Measurements from ENCODE around the gene EHD2. TPM values are rescaled to one million over a fixed set of nuclear protein-coding genes. Genes with fewer than 3 reads are reported as not detected.
"Not testable (repeated sequence)": the region's sequence is repeated elsewhere in the genome, so short reads cannot be mapped to it uniquely, and the experiment has no call there.

EHD2 gene, protein sequence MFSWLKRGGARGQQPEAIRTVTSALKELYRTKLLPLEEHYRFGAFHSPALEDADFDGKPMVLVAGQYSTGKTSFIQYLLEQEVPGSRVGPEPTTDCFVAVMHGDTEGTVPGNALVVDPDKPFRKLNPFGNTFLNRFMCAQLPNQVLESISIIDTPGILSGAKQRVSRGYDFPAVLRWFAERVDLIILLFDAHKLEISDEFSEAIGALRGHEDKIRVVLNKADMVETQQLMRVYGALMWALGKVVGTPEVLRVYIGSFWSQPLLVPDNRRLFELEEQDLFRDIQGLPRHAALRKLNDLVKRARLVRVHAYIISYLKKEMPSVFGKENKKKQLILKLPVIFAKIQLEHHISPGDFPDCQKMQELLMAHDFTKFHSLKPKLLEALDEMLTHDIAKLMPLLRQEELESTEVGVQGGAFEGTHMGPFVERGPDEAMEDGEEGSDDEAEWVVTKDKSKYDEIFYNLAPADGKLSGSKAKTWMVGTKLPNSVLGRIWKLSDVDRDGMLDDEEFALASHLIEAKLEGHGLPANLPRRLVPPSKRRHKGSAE
- total RNA-seq = 1.2 TPM

DNA sequence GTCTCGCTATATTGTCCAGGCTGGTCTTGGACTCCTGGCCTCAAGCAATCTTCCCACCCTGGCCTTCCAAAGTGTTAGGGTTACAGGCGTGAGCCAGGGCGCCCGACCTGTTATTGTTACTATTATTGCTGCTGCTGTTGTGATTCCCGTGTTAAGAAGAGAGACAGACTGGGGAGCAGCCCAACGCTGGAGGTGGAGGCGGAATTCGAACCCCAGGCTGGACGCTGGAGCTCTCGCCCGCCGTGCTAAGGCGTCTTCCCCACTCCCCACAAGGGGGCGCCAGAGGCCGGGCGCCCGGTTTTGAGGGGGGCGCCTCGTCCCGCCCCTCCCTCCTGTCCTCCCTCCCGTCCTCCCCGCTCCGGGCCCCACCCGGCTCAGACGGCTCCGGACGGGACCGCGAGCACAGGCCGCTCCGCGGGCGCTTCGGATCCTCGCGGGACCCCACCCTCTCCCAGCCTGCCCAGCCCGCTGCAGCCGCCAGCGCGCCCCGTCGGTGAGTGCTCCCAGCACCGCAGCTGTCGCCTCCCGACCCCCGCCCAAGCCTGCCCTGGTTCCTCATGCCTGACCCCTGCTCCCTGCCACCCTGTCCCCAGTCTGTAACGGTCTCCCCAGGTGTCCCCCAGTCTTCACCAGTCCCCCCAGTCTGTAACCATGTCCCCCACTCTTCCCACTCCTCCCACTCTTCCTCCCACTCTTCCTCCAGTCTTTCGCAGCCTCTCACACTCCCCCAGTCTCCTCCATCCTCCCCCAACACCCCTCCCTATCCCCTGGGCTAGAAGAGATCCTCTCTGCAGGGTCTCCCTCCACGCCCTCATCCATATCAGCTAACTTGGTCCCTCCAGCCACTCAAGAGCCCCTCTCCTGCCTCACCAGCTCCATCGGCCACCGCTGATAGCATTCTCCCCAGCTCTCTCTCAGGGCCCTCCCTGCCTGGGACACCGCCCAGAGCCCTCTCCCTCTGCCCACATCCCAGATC is at the start of gene EHD2:
EHD2 (plus strand) TSS at position 377 of the 976 bp plus-strand sequence. CDS start 3,191 bp downstream, outside the sequence.
- peak; percentile 75 to 81 for DNase-seq (ENCODE audit: low spot score in 2 of 2)

DNA sequence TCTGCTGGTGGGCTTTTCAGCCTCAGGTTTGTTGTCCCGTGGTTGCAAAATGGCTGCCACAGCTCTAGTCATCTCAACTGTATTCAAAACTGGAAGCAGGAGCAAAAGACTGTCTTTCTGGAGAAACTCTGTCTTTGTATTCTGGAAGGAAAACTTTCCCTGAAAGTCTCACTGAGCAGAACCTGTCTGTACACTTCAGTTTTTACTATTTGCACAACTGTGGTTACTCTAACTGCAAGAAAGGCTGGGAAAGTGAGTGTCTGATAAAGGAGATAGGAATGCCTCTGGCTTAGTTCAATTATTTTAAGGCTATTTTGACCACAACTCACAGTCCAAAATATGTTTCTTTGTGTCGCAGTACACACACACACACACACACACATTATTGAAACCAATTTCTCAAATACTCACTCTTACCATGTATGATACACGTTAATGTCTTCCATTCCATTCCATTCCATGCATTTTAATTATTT is 49.7 kb upstream of the EHD2 start:
- FAIRE-seq (no peak), DNase-seq (ENCODE audit: low spot score in 2 of 2) (no peak)

More for the DNA sequence above, at the start of gene EHD2:
- no peak for FAIRE-seq

DNA sequence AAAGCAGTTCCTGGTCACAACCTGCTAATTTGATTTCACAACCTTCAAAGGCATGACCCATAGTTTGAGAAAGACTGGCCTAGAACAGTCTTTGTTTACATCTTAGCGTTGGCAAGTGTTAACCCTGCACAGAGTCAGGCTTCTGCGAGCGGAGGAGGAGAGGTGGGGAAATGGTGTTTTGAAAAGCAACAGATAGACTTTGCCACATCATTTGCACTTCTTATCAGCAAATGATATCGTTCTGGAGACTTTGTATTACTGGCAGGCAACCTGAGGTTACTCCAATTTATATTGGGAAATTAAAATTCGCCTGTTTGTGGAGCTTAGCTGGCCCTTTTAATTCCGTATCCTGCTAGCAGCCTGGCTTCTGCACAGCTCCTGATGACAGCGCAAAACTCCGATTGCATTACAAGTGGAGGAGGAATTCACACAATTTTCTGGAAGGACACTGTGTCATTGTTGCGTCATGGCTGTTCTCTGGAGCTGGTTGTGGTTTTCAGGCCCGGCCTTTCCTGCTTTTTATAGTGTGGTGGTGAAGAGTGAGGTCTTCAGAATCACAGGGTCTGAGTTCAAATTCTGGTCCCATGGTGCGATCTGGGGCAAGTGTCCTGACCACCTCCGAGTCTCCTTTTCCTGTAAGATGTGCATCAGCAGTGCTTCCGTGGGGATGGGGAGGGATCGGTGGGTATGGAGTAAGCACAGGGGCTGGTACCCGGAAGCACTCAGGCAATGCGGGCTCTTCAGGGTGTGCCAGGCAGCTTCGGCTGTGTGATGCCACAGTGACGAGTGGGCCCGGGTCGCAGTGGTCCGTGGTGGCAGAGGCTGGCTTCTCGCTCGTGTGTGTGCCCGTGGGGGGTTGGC is 49.1 kb upstream of the EHD2 start:
- peak in 1 of 2 donors; percentile 73 for DNase-seq (ENCODE audit: low spot score in 2 of 2)
- FAIRE-seq = no peak

DNA sequence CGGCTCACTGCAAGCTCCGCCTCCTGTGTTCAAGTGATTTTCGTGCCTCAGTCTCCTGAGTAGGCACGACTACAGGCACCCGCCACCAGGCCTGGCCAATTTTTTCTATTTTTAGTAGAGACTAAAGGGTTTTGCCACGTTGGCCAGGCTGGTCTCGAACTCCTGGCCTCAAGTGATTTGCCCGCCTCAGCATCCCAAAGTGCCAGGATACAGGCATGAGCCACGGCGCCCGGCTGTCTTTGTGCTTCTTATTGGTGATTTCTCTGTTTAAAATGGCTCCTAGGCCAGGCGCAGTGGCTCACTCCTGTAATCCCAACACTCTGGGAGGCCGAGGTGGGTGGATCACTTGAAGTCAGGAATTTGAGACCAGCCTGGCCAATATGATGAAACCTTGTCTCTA is 44.7 kb upstream of the EHD2 start:
- FAIRE-seq; DNase-seq (ENCODE audit: low spot score in 2 of 2): not testable (repeated sequence)

DNA sequence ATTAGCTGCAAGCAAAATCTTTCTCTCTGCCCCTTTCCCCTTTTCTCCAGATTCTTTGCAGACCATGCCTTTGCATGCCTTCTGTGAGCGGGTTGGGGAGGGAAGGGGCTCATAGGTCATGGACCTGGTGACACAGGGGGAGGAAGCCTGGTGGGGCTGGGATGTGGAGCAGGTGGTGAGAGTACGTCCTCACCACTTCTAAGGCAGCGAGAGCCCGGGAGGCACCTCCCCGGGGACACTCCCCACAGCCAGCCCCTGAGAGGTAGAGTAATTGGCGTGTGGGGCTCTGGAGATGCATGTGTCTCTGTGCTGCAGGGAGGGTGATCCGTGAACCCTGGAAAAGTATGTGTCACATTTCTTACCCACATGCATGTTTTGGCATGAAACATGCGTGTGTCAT is 42.5 kb upstream of the EHD2 start:
- DNase-seq (ENCODE audit: low spot score in 2 of 2) = no peak

DNA sequence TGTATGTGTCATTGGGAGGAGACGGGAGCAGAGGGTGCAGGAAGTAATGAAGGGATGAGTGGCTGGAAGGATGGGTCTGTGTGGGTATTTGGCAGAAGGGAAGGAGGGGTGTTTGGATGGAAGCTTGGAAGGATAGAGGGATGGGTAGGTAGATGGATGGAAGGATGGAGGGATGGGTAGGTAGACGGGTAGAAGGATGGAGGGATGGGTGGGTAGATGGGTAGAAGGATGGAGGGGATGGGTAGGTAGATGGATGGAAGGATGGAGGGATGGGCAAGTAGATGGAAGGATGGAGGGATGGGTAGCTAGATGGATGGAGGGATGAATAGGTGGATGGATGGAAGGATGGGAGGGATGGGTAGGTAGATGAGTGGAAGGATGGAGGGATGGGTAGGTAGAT is 41.7 kb upstream of the EHD2 start:
- no peak for FAIRE-seq
- no peak for DNase-seq (ENCODE audit: low spot score in 2 of 2)

More for the DNA sequence above, 42.5 kb upstream of the EHD2 start:
- FAIRE-seq = no peak

DNA sequence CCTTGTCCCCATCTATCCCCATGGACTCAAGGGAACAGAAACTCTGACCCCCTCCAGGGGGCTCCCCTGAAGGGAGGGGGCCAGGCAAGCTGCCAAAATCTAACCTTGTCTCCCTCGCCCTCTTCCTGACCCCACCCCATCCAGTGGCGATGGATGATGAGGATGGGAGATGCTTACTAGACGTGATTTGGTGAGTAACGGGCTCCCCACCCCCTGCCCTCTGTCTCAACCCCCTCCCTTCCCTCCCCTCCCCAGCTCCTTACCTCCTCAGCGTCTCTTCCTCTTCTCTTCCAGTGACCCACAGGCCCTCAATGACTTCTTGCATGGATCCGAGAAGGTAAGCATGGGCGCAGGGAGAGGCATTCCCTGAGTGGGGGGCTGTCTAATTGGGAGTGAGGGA is 39.8 kb upstream of the EHD2 start:
- no peak for DNase-seq (ENCODE audit: low spot score in 2 of 2)

DNA sequence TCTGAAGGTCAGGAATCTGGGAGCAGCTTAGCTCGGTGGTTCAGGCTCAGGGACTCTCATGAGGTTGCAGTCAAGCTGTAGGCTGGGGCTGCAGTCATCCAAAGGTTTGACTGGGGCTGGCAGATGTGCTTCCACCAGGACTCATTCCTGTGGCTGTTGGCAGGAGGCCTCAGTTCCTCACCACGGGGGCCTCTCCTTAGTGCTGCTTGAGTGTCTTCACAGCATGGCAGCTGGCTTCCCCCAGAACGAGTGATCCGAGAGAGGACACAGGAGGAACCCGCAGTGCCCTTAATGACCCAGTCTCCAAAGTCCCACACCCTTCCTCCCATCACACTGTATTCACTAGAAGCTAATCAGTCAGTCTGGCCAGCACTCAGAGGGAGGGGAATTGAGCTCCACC is 38.7 kb upstream of the EHD2 start:
- FAIRE-seq (no peak), DNase-seq (ENCODE audit: low spot score in 2 of 2) (no peak)

More for the DNA sequence above, 39.8 kb upstream of the EHD2 start:
- no peak for FAIRE-seq

DNA sequence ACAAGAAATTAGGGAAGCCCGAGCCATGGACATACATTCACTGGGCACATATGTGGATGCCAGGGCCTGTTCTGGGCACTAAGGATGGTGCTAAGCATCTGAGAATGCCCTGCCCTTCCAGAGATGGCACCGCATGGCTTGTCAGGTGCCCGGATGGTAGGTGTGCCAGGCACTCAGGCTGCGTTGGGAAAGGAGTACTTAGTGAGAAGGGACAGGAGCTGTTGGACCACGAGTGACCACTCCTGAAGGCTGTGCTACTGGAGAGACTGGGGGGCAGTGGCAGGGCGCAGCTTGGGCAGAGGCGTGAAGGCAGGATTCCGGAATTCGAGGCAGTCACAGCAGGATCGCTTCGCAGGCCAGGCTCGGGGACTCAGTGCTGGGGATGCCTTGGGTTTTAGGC is 38.0 kb upstream of the EHD2 start:
- FAIRE-seq (no peak), DNase-seq (ENCODE audit: low spot score in 2 of 2) (no peak)

DNA sequence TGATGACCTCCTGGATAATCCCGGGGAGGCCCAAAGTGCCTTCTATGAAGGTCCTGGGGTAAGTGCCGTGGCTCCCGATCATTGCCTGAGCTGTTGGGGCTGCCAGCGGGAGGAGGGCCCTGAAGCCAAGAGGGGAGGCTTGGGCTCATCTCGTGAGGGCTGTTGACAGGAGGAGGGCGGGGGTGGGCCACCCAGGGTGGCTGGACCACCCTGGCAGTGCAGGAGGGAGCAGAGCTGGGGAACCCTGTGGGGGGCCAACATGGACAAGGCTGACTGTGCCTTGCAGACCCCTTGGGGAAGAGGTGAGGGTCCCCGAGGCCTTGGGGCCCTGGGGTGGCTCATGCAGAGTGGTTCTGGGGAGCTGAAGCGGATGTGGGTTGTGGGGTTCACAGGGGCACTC is 37.4 kb upstream of the EHD2 start:
- no peak for FAIRE-seq

DNA sequence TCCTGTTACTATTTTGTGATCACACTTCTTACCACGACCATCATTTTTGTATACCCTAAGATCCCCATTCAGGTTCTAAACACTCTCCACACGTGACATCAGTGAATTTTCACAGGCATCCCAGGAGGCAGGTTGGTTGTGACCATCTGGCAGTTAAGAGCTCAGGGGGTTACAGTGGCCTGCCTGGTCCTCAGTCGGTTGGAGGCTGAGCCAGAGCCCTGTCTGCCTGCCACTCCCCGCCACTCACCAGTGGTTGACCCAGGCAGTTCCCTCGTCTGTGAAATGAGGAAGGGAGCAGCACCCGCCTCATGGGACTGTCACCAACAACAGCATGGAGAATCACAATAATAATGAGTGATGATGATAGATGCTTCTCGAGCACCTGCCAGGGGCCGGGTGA is 36.4 kb upstream of the EHD2 start:
- DNase-seq (ENCODE audit: low spot score in 2 of 2) (no peak), FAIRE-seq (no peak)

More for the DNA sequence above, 37.4 kb upstream of the EHD2 start:
- DNase-seq (ENCODE audit: low spot score in 2 of 2) = no peak

DNA sequence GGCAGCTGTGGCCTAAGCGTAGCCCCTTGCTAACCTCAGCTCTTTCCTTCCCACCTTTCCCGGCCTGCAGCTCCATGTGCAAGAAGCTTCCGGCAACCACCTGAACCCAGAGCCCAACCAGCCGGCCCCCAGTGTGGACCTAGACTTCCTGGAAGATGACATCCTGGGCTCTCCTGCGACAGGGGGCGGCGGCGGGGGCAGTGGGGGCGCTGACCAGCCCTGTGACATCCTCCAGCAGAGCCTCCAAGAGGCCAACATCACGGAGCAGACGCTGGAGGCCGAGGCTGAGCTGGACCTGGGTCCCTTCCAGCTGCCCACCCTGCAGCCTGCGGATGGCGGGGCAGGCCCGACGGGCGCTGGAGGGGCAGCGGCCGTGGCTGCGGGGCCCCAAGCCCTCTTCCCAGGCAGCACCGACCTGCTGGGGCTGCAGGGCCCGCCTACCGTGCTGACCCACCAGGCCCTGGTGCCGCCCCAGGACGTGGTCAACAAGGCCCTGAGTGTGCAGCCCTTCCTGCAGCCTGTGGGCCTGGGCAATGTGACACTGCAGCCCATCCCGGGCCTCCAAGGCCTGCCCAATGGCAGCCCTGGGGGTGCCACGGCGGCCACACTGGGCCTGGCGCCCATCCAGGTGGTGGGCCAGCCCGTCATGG is 33.8 kb upstream of the EHD2 start:
- no peak for DNase-seq (ENCODE audit: low spot score in 2 of 2)
- FAIRE-seq = no peak

DNA sequence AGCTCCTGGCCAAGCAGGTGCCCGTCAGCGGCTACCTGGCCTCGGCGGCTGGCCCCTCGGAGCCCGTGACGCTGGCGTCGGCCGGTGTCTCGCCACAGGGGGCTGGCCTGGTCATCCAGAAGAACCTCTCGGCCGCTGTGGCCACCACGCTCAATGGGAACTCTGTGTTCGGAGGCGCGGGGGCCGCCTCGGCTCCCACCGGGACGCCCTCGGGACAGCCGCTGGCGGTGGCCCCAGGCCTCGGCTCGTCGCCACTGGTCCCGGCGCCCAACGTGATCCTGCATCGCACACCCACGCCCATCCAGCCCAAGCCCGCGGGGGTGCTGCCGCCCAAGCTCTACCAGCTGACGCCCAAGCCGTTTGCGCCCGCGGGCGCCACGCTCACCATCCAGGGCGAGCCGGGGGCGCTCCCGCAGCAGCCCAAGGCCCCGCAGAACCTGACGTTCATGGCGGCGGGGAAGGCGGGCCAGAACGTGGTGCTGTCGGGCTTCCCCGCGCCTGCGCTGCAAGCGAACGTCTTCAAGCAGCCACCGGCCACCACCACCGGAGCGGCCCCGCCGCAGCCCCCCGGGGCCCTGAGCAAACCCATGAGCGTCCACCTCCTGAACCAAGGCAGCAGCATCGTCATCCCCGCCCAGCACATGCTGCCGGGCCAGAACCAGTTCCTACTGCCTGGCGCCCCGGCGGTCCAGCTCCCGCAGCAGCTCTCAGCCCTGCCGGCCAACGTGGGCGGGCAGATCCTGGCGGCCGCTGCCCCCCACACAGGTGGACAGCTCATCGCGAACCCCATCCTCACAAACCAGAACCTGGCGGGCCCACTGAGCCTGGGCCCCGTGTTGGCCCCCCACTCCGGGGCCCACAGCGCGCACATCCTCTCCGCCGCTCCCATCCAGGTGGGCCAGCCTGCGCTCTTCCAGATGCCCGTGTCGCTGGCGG is 33.0 kb upstream of the EHD2 start:
- DNase-seq (ENCODE audit: low spot score in 2 of 2) (no peak), FAIRE-seq (no peak)

DNA sequence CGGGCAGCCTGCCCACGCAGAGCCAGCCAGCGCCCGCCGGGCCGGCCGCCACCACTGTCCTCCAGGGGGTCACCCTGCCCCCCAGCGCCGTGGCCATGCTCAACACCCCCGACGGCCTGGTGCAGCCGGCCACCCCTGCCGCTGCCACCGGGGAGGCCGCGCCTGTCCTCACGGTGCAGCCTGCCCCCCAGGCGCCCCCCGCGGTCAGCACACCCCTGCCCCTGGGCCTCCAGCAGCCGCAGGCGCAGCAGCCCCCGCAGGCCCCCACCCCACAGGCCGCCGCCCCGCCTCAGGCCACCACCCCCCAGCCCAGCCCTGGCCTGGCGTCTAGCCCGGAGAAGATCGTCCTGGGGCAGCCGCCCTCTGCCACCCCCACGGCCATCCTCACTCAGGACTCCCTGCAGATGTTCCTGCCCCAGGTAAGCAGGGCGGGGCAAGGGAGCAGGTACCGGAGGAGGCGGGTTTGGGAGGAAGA is 32.3 kb upstream of the EHD2 start:
- no peak for DNase-seq (ENCODE audit: low spot score in 2 of 2)
- FAIRE-seq = no peak

DNA sequence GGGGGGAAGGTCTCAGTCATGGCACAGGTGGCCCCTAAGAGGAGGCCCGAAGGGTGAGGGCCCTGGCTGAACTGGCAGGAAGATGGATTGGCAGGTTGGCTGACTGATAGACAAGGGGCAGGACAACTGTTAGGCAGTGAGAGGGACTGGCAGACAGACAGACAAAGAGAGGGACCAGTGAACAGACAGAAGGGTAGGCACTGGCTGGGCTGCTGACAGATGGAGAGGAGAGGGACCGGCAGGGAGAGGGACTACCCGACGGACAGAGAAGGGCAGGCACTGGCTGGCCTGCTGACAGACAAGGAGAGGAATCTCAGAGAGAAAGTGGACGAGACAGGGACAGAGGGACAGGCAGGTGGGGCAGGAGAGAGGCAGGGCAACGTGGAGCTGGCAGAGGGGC is 31.8 kb upstream of the EHD2 start:
- FAIRE-seq (no peak), DNase-seq (ENCODE audit: low spot score in 2 of 2) (no peak)

DNA sequence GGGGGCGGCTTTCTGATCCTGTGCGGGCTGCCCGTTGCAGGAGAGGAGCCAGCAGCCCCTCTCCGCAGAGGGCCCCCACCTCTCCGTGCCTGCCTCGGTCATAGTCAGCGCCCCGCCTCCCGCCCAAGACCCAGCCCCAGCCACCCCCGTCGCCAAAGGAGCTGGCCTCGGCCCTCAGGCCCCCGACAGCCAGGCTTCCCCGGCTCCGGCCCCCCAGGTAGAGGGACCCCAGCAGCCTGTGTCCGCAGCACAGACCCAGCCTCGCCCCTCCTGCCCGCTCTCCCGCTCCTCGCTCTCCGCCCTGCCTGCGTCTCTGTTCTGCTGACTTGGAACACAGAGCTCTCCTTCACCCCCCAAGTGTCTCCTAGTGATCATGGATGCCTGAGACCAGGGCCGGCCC is 31.3 kb upstream of the EHD2 start:
- DNase-seq (ENCODE audit: low spot score in 2 of 2) = no peak
- no peak for FAIRE-seq

DNA sequence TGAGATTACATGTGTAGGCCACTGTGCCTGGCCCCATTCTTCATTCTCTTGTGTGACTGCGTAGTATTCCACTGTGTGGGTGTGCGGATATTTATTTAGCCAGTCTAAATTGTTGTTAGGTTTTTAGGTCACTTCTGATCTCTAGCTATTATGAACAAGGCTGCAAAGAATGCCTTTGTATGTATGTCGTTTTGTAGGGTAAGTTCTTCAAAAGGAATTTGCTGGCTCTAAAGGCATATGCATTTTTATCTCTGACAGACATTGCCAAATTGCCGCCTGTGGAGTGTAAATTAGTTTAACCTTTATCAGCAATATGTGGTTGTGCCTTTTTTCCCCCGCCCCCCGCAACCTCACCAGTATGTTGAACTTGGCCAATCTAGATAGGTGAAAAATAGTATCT is 30.3 kb upstream of the EHD2 start:
- no peak for FAIRE-seq
- no peak for DNase-seq (ENCODE audit: low spot score in 2 of 2)

Data from frontal cortex (tissue), 4 donors.